Loucy (cell line): ENCODE data around the gene AFF3.

Experiments used
- CTCF ChIP-seq: fragments of 200-600 bp; sonication (generic); conservative IDR thresholded peaks from 2 replicates; pipeline ENCODE4 v1.5.1; 2014; ENCODE audit warnings: mild to moderate bottlenecking, antibody characterized with exemption, low read length
- EZH2phosphoT487 ChIP-seq: fragments of 200-600 bp; IDR thresholded peaks from 2 replicates; pipeline ENCODE4 v1.6.1; 2018; ENCODE audit warnings: antibody characterized with exemption, mild to moderate bottlenecking, moderate library complexity, borderline replicate concordance

GRCh38 chr2:99822474-99823207 lies 319.7 kb downstream of the AFF3 start:
- TF ChIP-seq CTCF (no peak), EZH2phosphoT487 (no peak)
